H1 (cell line): ENCODE data around the gene MMP17. TPM values are rescaled to one million over a fixed set of nuclear protein-coding genes. Genes with fewer than 3 reads are reported as not detected.

Source experiments
- CTCF ChIA-PET: fragments of 300-600 bp; sonication (Branson Sonifier 250); formaldehyde crosslinking; loops from one replicate; lab custom pipeline; 2021; ENCODE audit not compliant: partially characterized antibody; lab: Charles Lee
- POLR2A ChIA-PET: fragments of 300-600 bp; sonication (Branson Sonifier 250); formaldehyde crosslinking; loops from one replicate; lab custom pipeline; 2021; ENCODE audit warnings: inconsistent platforms; ENCODE audit not compliant: partially characterized antibody; lab: Charles Lee
- DNase-seq, 2 experiments: peaks; one replicate each; pipeline versions ENCODE4 v3.0.0 to v3.0.0-alpha.2; 2010 to 2022; ENCODE audit warnings: low spot score in 2 of 2, low read depth in 1 of 2, mixed read lengths in 1 of 2
- FAIRE-seq: peaks from 2 replicates; lab custom pipeline; 2011; peaks lifted over from hg19 to GRCh38; lab: Jason Lieb, UNC
- H2AFZ ChIP-seq: 2 replicates; pipeline ENCODE4 v1.8.1; 2012; ENCODE audit warnings: low read length, inconsistent platforms
- H2AK5ac ChIP-seq: 2 replicates; pipeline ENCODE4 v1.6.1; 2013; ENCODE audit warnings: low read depth, low read length
- H2BK120ac ChIP-seq: replicated peaks from 2 replicates; pipeline ENCODE3; 2013; ENCODE audit warnings: low read depth, low read length, inconsistent platforms
- H2BK12ac ChIP-seq: 2 replicates; pipeline ENCODE4 v1.6.1; 2013; ENCODE audit warnings: low read depth, low read length
- H2BK15ac ChIP-seq: 2 replicates; pipeline ENCODE4 v1.6.1; 2013; ENCODE audit warnings: low read length
- H2BK20ac ChIP-seq: 2 replicates; pipeline ENCODE4 v1.6.1; 2013; ENCODE audit warnings: low read length
- H2BK5ac ChIP-seq: 2 replicates; pipeline ENCODE4 v1.6.1; 2013; ENCODE audit warnings: low read depth, low read length
- H3K14ac ChIP-seq: 2 replicates; pipeline ENCODE4 v1.6.1; 2013; ENCODE audit warnings: inconsistent platforms; ENCODE audit not compliant: insufficient read length
- H3K18ac ChIP-seq: 2 replicates; pipeline ENCODE4 v1.6.1; 2013; ENCODE audit warnings: low read length; ENCODE audit errors: extremely low read depth
- H3K23ac ChIP-seq: 2 replicates; pipeline ENCODE4 v1.6.1; 2013; ENCODE audit warnings: inconsistent platforms; ENCODE audit not compliant: insufficient read length
- H3K23me2 ChIP-seq: 2 replicates; pipeline ENCODE4 v1.6.1; 2013; ENCODE audit warnings: low read depth, low read length
- H3K27ac ChIP-seq: 2 replicates; pipeline ENCODE4 v1.6.1; 2011; ENCODE audit warnings: low read depth, low read length, inconsistent platforms
- H3K27me3 ChIP-seq, 4 experiments: replicated peaks in 1 of 4; 1 replicate in 1 of 4; 2 replicates in 3 of 4; pipeline versions ENCODE4 v1.6.1 to v1.8.1; 2011 to 2013; ENCODE audit warnings: low read length in 3 of 4, mild to moderate bottlenecking in 3 of 4, inconsistent platforms in 2 of 4, mixed read lengths in 2 of 4, moderate library complexity in 1 of 4; ENCODE audit not compliant: control insufficient read depth in 3 of 4, insufficient read depth in 3 of 4; ENCODE audit errors: extremely low read depth in 1 of 4
- H3K36me3 ChIP-seq, 4 experiments: 2 replicates each; pipeline versions ENCODE4 v1.6.1 to v1.8.1; 2011 to 2013; ENCODE audit warnings: mild to moderate bottlenecking in 4 of 4, low read length in 3 of 4, moderate library complexity in 2 of 4, control low read depth in 1 of 4, inconsistent platforms in 1 of 4; ENCODE audit not compliant: insufficient read depth in 4 of 4, control insufficient read depth in 2 of 4
- H3K4ac ChIP-seq: replicated peaks from 2 replicates; pipeline ENCODE3; 2013; ENCODE audit warnings: low read length, low read depth, mixed read lengths, inconsistent platforms; ENCODE audit not compliant: insufficient read length
- H3K4me1 ChIP-seq, 4 experiments: replicated peaks in 1 of 4; 1 replicate in 1 of 4; 2 replicates in 3 of 4; pipeline versions ENCODE4 v1.6.1 to v1.8.1; 2011 to 2013; ENCODE audit warnings: low read length in 3 of 4, inconsistent platforms in 2 of 4, mixed read lengths in 1 of 4; ENCODE audit not compliant: insufficient read depth in 4 of 4, control insufficient read depth in 3 of 4
- H3K4me2 ChIP-seq, 2 experiments: 2 replicates each; pipeline versions ENCODE4 v1.6.1 to v1.8.1; 2011 to 2013; ENCODE audit warnings: low read depth in 2 of 2, low read length in 2 of 2, control low read depth in 1 of 2, inconsistent platforms in 1 of 2, mild to moderate bottlenecking in 1 of 2; ENCODE audit not compliant: insufficient read depth in 1 of 2
- H3K4me3 ChIP-seq, 4 experiments: fragments of 200-600, 300-600 bp in 1 of 4; sonication (generic), shearing (Covaris generic), sonication (Bioruptor Twin) in 1 of 4; 2 replicates each; pipeline versions ENCODE4 v1.5.1 to v1.8.1; 2011 to 2016; ENCODE audit warnings: low read length in 4 of 4, low read depth in 3 of 4, control low read depth in 2 of 4, inconsistent platforms in 2 of 4, mild to moderate bottlenecking in 2 of 4, mixed read lengths in 1 of 4, moderate library complexity in 1 of 4; ENCODE audit not compliant: insufficient read depth in 2 of 4; ENCODE audit errors: extremely low read depth in 1 of 4
- H3K56ac ChIP-seq: replicated peaks from 2 replicates; pipeline ENCODE3; 2013; ENCODE audit warnings: low read depth, mild to moderate bottlenecking, mixed read lengths, low read length, inconsistent platforms; ENCODE audit not compliant: insufficient read length
- H3K79me1 ChIP-seq: 2 replicates; pipeline ENCODE4 v1.6.1; 2013; ENCODE audit warnings: low read depth, low read length, control low read depth
- H3K79me2 ChIP-seq, 2 experiments: 2 replicates each; pipeline versions ENCODE4 v1.6.1 to v1.8.1; 2012 to 2013; ENCODE audit warnings: low read length in 2 of 2, mild to moderate bottlenecking in 2 of 2, inconsistent platforms in 1 of 2; ENCODE audit not compliant: insufficient read depth in 2 of 2, control insufficient read depth in 1 of 2
- H3K9ac ChIP-seq, 4 experiments: replicated peaks in 1 of 4; 1 replicate in 1 of 4; 2 replicates in 3 of 4; pipeline versions ENCODE4 v1.6.1 to v1.8.1; 2011 to 2013; ENCODE audit warnings: low read depth in 3 of 4, low read length in 3 of 4, control low read depth in 2 of 4, mild to moderate bottlenecking in 2 of 4, moderate library complexity in 2 of 4, inconsistent platforms in 1 of 4; ENCODE audit errors: extremely low read depth in 1 of 4
- H3K9me3 ChIP-seq, 2 experiments: 2 replicates each; pipeline versions ENCODE4 v1.6.1 to v1.8.1; 2012 to 2013; ENCODE audit warnings: mild to moderate bottlenecking in 2 of 2, moderate library complexity in 2 of 2, control low read depth in 1 of 2, inconsistent platforms in 1 of 2, low read depth in 1 of 2, low read length in 1 of 2, mixed read lengths in 1 of 2; ENCODE audit not compliant: insufficient read depth in 2 of 2
- H4K20me1 ChIP-seq, 2 experiments: replicated peaks in 1 of 2; 2 replicates each; pipeline versions ENCODE3 to v1.8.1; 2011 to 2013; ENCODE audit warnings: inconsistent platforms in 2 of 2, low read length in 2 of 2, mild to moderate bottlenecking in 1 of 2; ENCODE audit not compliant: insufficient read depth in 2 of 2, control insufficient read depth in 1 of 2
- H4K5ac ChIP-seq: 2 replicates; pipeline ENCODE4 v1.6.1; 2013; ENCODE audit warnings: low read length, low read depth, mixed read lengths, inconsistent platforms; ENCODE audit not compliant: insufficient read length
- H4K8ac ChIP-seq: 2 replicates; pipeline ENCODE4 v1.8.0; 2013; ENCODE audit warnings: mild to moderate bottlenecking, moderate library complexity, low read length, inconsistent platforms; ENCODE audit not compliant: insufficient read depth; ENCODE audit errors: extremely low read depth
- H4K91ac ChIP-seq: replicated peaks from 2 replicates; pipeline ENCODE3; 2013; ENCODE audit warnings: low read length, mixed read lengths, inconsistent platforms; ENCODE audit not compliant: insufficient read length
- CBX8 ChIP-seq: fragments of 300-800, 300-1000 bp; sonication (generic); IDR thresholded peaks from 2 replicates; pipeline ENCODE4 v1.7.1; 2016; ENCODE audit warnings: low read depth, low read length, borderline replicate concordance
- CHD1 ChIP-seq: IDR thresholded peaks from 2 replicates; pipeline ENCODE4 v1.6.1; 2012; ENCODE audit warnings: low read depth, low read length, improper control_type of control experiment
- CREB1 ChIP-seq: IDR thresholded peaks from 2 replicates; pipeline ENCODE4 v1.6.1; 2012; ENCODE audit warnings: inconsistent platforms
- E2F6 ChIP-seq: IDR thresholded peaks from 2 replicates; pipeline ENCODE4 v1.6.1; 2012; ENCODE audit warnings: inconsistent platforms
- EZH2 ChIP-seq: fragments of 200-600 bp; sonication (generic); IDR thresholded peaks from 2 replicates; pipeline ENCODE4 v1.7.1; 2012; ENCODE audit warnings: low read depth, mild to moderate bottlenecking, moderate library complexity, low read length, inconsistent platforms; ENCODE audit not compliant: severe bottlenecking
- HDAC2 ChIP-seq, 2 experiments: fragments of 300-600 bp in 1 of 2; sonication (generic) in 1 of 2; IDR thresholded peaks; 2 replicates each; pipeline ENCODE4 v1.6.1; 2011 to 2012; ENCODE audit warnings: low read depth in 2 of 2, low read length in 2 of 2, mild to moderate bottlenecking in 2 of 2, moderate library complexity in 2 of 2, borderline replicate concordance in 1 of 2, inconsistent platforms in 1 of 2
- HDAC6 ChIP-seq: IDR thresholded peaks from one replicate; pipeline ENCODE4 v1.7.1; 2012; ENCODE audit warnings: low read depth, mild to moderate bottlenecking, inconsistent platforms, low read length, moderate library complexity
- KDM5A ChIP-seq: fragments of 200-600 bp; IDR thresholded peaks from 2 replicates; pipeline ENCODE4 v1.7.1; 2012; ENCODE audit warnings: mild to moderate bottlenecking, low read length, inconsistent platforms, mixed read lengths
- RBBP5 ChIP-seq: IDR thresholded peaks from 2 replicates; pipeline ENCODE4 v1.7.1; 2012; ENCODE audit warnings: low read depth, mild to moderate bottlenecking, inconsistent platforms, low read length, moderate library complexity, borderline replicate concordance
- RFX5 ChIP-seq: IDR thresholded peaks from 2 replicates; pipeline ENCODE4 v1.6.1; 2011; ENCODE audit warnings: low read depth, low read length, improper control_type of control experiment, borderline replicate concordance
- SIN3A ChIP-seq, 2 experiments: IDR thresholded peaks in 1 of 2; conservative IDR thresholded peaks in 1 of 2; 2 replicates each; pipeline ENCODE4 v1.6.1; 2011 to 2012; ENCODE audit warnings: low read length in 2 of 2, improper control_type of control experiment in 1 of 2, low read depth in 1 of 2, mild to moderate bottlenecking in 1 of 2
- SP4 ChIP-seq: IDR thresholded peaks from 2 replicates; pipeline ENCODE4 v1.6.1; 2012; ENCODE audit warnings: low read length, inconsistent platforms
- TCF12 ChIP-seq: IDR thresholded peaks from 2 replicates; pipeline ENCODE4 v1.6.1; 2011; ENCODE audit warnings: low read depth, mild to moderate bottlenecking, low read length
- TEAD4 ChIP-seq: IDR thresholded peaks from 2 replicates; pipeline ENCODE4 v1.6.1; 2012; ENCODE audit warnings: low read depth, low read length, inconsistent platforms, mixed read lengths
- WGBS, 2 experiments: shearing (Covaris generic) in 1 of 2; methylation state at CpG; one replicate each; pipeline versions ENCODE4 v1.1.6 to v1.1.7; 2013 to 2015; ENCODE audit warnings: low lambda C conversion rate in 2 of 2, mixed read lengths in 2 of 2, inconsistent platforms in 1 of 2, low coverage in 1 of 2, missing lambda C conversion rate in 1 of 2; ENCODE audit not compliant: insufficient replicate concordance in 2 of 2, insufficient coverage in 1 of 2, insufficient read length in 1 of 2; ENCODE audit errors: extremely low coverage in 1 of 2, missing lambda C conversion rate in 1 of 2; 5-methylcytosine and 5-hydroxymethylcytosine counted together
- polyA plus RNA-seq, 7 experiments: library from polyadenylated mRNA; depleted of rRNA in 3 of 7; stranded (reverse) in 5 of 7; unstranded in 2 of 7; fragments of >200 nt in 5 of 7; fragments of 200-250 nt in 2 of 7; gene quantifications; 1 replicate in 5 of 7; 2 replicates in 1 of 7; 4 replicates in 1 of 7; pipeline versions ENCODE4 v1.2.1 to v1.2.3, GENCODE V29; 2011 to 2013; ENCODE audit warnings: missing spikeins in 2 of 7, mixed read lengths in 2 of 7
- total RNA-seq: library from RNA; stranded (reverse); fragmentation: NEBNext Ultra II Directional; extraction: Animal tissue kit (Norgen Biotek cat#: 25700); gene quantifications from 2 replicates; pipeline ENCODE4 v1.2.1, GENCODE V29; 2021

MMP17 gene
- total and polyA plus RNA-seq, 2 of the 8 experiments (the other 6 are each of a cell fraction or from before 2014, with no cell fraction given) = 41.3 to 53.8 TPM

DNA sequence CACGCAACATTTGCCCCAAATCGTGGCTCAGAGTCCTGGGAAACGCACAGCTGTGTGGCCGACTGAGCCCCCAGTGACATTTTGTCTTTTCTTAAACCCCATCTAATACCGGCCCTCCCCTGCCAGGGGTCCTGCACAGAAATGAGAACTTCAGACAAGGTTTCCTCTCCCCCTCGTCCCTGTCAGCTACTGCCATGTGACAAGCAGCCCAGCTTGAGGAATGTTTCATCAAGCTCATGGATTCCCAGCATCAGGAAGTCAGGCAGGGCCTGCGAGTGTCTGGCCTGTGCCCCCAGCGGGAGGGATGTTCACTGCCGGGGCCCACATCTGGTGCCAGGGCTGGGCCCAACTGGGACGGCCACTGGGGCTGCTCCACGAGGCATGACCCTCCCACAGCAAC is 15.9 kb downstream of the MMP17 start:
- H4K5ac ChIP-seq = no peak overlapping the region
- no peak for FAIRE-seq
- no peak overlapping the region for H3K14ac ChIP-seq
- TF ChIP-seq CREB1 = no peak
- TF ChIP-seq HDAC6 = no peak
- no peak for TF ChIP-seq E2F6
- no peak for TF ChIP-seq CBX8
- no peak for TF ChIP-seq SIN3A (conservative IDR thresholded peaks at IDR 0.05 in 1 of 2, IDR thresholded peaks at IDR 0.05 in 1 of 2; ENCODE audit: low read depth in 1 of 2, low read length in 2 of 2)
- TF ChIP-seq TCF12 = no peak
- no peak for TF ChIP-seq RBBP5
- TF ChIP-seq TEAD4 = no peak
- no peak for TF ChIP-seq RFX5
- TF ChIP-seq EZH2 = no peak
- no peak for TF ChIP-seq HDAC2 (IDR thresholded peaks at IDR 0.05; ENCODE audit: borderline replicate concordance in 1 of 2, low read depth in 2 of 2, low read length in 2 of 2)
- no peak for TF ChIP-seq SP4
- no peak for TF ChIP-seq CHD1
- TF ChIP-seq KDM5A = no peak

More for the DNA sequence above, 15.9 kb downstream of the MMP17 start:
- Histone ChIP-seq H3K4me2 (no peak overlapping the region), H3K79me1 (no peaks in the 10 kb centered on the region), H3K56ac (no peak overlapping the region), H3K27me3 (no peaks in the 10 kb centered on the region), H2BK120ac (no peak overlapping the region), H3K4ac (no peak overlapping the region), H3K4me1 (no peaks in the 10 kb centered on the region), H3K4me3 (no peak overlapping the region), H2AFZ (no peak overlapping the region), H4K20me1 (peaks cover 0 to 7% of the 10 kb centered on the region in 2 experiments), H3K27ac (no peak overlapping the region), H4K91ac (no peak overlapping the region), H3K9me3 (no peaks in the 10 kb centered on the region), H3K79me2 (no peaks in the 10 kb centered on the region), H4K8ac (no peak overlapping the region), H2BK20ac (no peak overlapping the region), H3K23ac (no peak overlapping the region), H3K18ac (no peak overlapping the region), H2BK12ac (no peak overlapping the region), H2AK5ac (no peak overlapping the region), H3K23me2 (no peaks in the 10 kb centered on the region), H2BK15ac (no peak overlapping the region), H2BK5ac (no peak overlapping the region), H3K9ac (no peak overlapping the region), H3K36me3 (peaks cover 2 to 43% (median 14%) of the 10 kb centered on the region in 4 experiments; a peak in 6 of 8 replicates)
- DNase-seq = no peak
- ChIA-PET POLR2A (interaction anchor here (0.6 to 1.1 kb wide), 3 partner anchors 16 to 118 kb away, joined by 3 read pairs; partner anchors contain the start of gene MMP17), CTCF (interaction anchor here (1.0 to 2.1 kb wide), 5 partner anchors 9 to 177 kb away, joined by 3 to 5 read pairs (median 4); no protein-coding TSS in a partner anchor)
- 92% methylated on average over 11 of the region's 11 CpGs; no CpG with 5 or more reads in 1 of the 2 experiments for WGBS, 2 experiments
